ENCODE measurements around the gene DCC.
"Not testable (repeated sequence)": the region's sequence is repeated elsewhere in the genome, so short reads cannot be mapped to it uniquely, and the experiment has no call there.

Gene DCC

GRCh38 chr18:52353589-52353988, 13.6 kb downstream of the DCC start:
- DNase-seq = no peak

DNA sequence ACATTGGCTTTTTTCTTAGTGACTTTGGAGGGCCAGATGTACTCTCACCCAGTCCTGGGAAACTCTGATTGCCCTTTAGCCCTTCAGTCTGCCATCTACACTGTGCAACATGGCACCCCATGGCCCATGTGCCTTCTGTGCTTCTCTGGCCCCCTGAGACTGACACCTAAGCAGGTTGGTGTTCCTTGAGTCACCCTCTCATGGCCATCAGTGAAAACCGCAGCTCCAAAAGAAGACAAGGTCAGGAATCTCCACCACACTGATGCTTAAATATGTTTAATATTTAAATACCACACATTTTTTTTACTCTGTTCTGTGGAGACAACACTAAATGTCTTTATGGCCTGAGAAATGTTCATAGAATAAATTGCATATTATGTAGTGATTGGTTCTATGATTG, 23.9 kb downstream of the DCC start:
- no peak for DNase-seq

DNA sequence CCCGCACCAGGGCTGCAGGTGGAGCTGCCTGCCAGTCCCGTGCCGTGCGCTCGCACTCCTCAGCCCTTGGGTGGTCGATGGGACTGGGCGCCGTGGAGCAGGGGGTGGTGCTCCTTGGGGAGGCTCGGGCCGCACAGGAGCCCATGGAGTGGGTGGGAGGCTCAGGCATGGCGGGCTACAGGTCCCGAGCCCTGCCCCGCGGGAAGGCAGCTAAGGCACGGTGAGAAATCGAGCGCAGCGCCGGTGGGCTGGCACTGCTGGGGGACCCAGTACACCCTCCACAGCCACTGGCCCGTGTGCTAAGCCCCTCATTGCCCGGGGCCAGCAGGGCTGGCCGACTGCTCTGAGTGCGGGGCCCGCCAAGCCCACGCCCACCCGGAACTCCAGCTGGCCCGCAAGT, 26.9 kb downstream of the DCC start:
- not testable (repeated sequence) for DNase-seq

DNA sequence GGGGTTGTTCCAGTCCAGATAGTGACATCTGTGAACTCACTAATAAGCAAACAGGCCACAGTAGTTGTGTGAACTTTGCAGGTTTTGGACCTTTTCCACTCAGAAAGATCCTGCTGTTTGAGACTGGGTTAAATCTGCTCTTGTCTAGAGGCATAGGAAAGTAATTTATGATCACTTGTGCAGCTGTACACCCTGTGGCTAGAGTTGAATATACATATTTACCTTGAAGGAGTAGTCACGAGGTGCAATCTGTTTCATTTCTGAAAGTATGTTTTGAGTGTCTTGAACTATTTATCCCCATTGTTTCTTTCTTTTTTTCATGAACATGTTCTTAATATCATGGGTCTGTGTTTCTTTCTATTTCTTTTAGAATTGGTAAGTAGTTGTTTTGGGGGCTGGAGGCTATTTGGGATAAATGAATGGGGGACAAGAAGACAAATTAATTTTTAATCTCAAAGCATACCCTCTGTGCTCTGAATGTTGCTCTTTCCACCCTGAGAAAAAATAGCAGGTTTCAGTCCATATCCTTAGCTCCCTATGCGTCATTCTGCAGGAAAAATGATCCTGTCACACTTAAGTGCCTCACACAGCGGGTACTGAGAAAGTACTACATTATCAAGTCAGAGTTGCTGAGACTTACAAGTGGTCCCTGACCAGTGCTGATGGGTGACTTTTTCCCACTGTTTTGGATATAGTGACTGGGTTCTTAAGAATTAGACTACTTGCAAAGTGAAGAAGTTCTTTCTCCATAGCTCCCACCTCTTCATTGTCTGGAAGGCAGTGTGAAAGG, 28.2 kb downstream of the DCC start:
- no peak for DNase-seq

DNA sequence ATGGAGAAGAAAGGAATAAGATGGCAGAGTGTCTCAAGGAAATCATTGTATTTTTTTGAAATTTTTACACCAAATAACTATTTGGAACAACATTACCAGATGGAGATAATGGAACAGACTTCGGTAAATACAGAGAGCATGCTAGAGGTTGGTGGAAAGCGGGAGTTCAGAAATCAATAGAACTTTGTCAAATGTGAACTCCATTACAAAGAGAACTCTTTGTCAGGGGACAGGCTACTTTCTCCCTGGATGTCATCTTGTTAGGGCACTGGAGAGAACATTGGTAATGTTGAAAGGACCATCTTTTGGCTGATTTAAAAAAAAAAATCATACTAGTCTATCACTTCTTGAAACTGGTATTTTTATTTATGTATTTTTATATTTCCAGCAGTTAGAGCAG, 30.8 kb downstream of the DCC start:
- no peak for DNase-seq

- DNase-seq = no peak
Observed at GRCh38 chr18:52376104-52376503, 36.1 kb downstream of the DCC start.

DNA sequence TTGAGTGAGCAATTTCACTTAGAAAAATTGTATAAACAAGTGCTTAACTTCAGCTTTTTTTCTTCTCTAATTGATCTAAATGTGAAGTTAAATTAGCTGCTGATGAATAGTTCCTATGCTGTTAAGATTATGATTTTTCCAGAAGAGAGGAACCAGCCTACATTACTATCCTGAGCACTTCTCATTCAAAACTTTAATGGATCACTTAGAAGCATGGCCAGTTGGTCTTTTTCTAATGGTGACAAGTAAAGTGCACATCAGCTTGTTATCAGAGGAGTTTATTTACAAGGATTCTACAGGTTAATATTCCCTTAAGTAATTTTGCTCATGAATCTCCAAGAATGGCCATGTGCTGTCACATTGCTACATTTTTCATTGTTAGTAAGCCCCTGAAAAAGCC, 37.1 kb downstream of the DCC start:
- DNase-seq = no peak

- DNase-seq = no peak
Observed at GRCh38 chr18:52386306-52386705, 46.3 kb downstream of the DCC start.

GRCh38 chr18:52387175-52387574, 47.2 kb downstream of the DCC start:
- DNase-seq = no peak

DNA sequence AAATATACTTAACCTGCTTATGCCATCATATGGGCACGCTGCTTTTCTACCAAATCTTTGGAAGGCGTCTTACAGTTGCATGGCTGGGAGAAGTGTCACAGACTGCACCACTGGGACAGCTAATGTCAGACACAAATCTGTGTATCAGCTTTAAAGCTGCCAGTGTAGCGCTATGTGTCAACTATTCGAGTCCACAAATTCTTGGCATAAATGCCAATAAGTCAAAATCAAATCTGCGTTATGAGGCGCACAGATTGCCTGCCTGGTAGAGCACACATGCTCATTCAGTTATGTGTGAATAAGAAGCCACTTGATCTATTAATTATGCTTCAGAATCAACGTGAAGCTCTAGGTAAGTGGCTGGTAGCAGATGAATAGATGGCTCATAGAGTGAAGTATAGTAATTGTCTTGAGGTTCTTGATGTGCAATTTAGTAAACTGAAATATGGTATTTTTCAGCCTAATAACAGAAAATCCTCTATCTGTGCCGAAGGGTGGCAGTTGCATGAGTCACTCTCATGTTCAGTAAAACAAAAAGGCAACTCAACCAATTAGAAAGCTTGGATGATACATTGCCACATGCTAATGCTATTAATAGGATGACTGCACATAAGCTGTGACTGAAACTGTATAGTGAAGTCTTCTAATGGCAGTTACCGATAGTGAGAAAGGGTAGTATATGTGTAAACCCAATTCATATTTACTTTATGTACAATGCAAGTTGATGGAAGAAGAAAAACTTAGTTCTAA, 52.0 kb downstream of the DCC start:
- DNase-seq = no peak

DNA sequence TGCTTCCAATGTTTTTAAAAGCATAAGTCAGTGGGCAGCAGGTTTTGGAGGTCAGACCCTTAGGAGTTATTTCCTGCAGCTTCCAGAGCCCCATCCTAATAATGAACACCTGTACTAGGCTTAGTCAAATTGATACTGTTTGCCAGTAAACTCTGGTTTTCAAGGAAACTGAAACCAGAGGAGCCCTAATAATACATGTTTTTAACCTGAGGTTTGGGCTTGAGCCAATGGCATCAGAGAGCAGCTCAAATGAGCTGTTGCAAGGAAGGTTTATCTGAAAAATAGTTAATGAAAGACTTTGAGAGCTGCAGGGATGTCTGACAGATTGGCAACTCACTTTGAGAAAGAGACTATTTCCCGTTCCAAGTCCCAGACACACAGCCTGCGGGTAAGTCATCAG, 54.6 kb downstream of the DCC start:
- DNase-seq = no peak

DNA sequence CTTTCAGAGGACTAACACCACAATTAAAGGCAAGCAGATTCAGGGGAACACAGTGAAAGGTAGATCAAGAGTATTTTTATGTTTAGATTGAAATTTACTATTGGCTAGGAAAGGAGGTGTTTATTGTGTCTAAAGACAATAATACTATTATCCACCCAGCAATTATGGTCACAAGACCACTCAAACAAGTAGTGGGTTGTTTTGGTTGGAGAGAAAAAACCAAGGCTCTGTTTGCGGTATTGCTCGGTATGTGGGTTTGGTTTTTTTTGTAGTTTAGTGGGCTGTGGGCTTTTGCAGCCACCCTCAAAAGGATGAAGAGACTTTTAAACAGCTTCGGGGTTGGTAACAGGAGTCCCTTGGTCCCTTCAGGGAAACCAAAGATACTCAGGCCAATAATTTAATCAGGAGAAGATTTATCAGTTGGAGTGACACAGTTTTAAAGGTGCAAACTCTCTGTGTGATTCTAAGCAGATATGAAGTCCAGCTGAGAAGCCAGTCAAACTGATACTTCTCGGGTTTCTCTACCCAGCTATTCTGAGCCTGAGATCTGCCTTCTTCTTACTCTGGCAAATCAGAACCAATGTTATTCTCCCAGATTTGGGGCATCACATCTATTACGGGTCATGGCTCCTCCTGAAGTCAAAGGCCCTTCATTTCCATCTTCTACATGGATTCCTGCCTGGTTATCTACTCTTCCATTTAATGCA, 55.3 kb downstream of the DCC start:
- DNase-seq = no peak

DNA sequence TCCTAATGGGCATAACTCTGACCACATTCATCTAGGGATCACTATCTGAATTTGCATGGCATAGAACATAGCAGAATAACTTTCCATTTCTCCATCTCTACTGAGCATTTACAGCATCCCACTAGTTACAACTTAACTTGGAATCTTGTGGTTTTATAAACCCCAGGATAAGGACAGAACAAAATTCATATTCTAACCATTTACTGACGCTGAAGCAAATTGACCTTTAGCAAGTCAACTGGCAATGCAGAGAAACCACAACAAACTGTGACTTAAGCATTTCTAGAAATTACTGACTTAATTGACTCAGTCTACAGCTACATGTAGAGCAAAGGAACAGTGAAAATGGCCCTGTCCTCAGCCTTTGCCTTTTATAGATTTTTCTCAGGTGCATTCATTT, 61.2 kb downstream of the DCC start:
- DNase-seq = no peak

GRCh38 chr18:52402814-52403213, 62.8 kb downstream of the DCC start:
- DNase-seq = no peak

GRCh38 chr18:52403291-52404021, 63.5 kb downstream of the DCC start:
- DNase-seq = no peak

DNA sequence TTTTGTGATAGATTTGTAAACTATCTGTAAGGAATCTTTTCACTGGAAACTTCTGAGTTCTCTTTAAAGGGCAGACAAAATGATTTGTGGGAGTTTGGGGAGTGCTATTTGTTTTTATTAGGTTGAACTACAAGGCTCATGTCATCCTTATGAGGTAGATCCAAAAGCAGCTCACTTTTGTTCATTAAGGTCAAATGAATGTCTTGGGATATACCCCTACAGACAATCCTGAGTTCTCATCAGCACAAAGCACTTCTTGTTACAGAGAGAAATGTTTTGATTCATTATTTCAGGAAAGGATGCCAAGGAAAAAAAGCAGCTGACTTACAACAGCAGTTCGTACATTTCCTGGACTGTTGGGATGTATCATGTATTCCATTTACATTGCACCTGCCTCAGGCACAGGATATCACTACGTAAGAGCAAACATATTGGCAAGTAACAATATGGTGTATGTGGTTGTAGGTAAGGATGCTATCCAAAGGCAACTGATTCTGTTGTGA, 68.9 kb downstream of the DCC start:
- no peak for DNase-seq

GRCh38 chr18:52409727-52410126, 69.7 kb downstream of the DCC start:
- no peak for DNase-seq

DNA sequence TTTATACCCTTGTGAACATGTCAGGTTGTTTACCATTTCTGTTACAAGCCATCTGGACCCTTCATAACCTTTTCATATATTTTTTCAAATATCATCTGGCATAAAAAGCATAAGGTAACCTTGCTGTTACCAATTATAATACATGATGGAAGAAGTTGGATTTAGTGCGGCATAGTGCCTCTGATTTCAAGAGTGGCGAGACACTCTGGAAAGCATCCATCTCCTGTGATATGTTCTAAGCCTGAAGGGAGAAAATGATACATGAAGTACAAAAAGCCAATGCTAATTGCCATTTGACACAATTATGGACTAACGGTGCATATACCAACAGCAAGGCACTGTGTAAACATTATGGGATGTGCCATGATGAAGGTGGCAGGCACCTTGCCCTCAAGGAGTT, 75.1 kb downstream of the DCC start:
- no peak for DNase-seq

DNA sequence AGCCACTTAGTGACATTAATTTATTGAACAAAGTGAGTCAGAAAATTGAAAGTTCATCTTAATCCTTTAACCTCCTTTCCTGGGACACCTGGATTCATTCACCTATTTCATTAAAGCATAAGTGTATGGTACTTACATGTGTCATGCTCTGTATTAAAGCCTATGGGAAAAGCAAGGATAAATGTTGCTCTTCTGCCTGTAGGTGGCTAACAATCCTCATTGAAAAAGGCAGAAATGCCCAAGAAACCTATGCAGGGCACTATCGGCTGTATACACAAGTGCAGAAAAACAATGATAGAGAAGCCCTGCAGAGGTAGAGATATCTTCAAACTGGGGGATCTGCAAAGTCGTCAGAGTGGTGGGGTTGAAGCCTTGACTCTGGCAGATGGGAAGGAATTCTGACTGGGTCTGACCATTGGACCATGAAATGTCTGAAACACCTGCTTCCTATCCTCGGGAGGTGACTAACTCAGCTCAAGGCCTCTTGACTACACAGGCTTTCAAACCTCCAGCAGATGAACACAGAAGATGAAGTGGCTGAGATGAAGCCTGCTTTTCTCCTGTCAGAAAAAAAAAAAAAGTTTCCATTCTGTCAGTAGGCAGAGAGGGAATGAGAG, 83.1 kb downstream of the DCC start:
- no peak for DNase-seq

DNA sequence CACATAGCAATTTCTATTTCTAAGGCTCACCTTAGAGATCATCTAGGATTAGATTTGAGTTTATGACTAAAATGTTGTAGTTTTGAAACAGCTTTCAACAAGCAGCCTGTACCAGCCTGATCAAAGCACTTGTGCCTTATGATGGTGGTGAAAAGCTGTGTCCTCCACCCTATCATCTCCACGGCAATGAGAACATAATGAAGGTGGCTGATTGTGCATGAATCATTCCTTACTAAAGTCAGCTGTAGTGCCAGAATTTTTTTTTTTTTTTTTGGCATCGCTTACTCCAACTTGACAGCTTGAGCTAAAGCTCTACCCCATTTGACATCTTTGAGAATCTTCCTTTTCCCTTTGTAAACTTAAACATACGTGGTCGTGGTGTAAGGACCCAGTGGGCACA, 86.0 kb downstream of the DCC start:
- DNase-seq = no peak

DNA sequence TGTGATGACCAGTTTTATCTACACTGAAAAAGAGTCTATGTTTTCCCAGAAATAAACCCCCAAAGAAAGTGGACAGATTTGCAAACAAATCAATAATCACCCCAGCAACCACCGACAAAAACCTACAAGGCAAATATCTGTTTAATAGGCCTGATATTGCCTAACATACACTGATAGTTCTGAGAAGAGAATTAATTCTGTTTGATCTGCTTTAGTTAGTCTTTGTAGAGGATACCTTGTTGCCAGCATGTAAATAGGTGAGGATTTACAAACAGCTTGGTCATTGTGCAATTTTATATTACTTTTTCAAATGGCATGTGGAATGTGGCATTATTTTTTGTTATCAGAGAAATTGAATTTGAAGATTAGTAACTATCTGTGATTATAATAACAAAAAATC, 86.5 kb downstream of the DCC start:
- no peak for DNase-seq

DNA sequence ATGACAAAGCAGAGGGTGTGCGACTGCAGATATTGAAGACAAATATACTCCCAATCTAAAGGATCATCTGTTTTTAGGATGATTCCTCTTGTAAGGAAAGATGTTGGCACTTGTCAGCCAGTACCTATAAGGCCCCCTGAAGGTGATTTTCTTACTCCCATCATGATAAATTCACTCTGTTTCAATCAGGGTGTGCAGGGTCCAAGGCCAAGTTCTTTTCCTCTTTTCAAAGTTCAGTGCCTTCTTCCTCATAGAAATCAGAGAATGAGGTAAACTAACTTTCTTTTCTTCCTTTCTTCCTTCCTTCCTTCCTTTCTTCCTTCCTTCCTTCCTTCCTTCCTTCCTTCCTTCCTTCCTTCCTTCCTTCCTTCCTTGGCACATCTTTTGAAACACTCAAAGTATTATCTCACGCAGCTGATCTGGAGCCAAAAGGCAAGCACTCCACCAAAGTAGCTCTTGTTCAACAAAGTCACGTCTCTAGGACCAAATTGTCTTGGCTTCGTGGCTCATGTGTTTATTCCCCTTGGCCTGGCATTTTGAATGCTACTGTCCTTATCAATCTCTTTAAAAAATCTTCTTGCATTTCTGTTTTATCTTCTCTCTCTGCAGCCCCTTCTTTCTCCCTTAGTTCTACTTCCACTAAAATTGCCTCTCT, 87.7 kb downstream of the DCC start:
- no peak for DNase-seq

All from activated CD4-positive, alpha-beta T cell treated with anti-CD3 and anti-CD28 coated beads, Interleukin-2, amount 50 U/mL, for 1 hour (primary cell).